HG02763 (cell line): Measurements from ENCODE around the gene SRRM3.
"Not testable (repeated sequence)": the region's sequence is repeated elsewhere in the genome, so short reads cannot be mapped to it uniquely, and the experiment has no call there.

ENCODE experiments used
- ATAC-seq: cut with Tn5 transposase; IDR thresholded peaks from one replicate; pipeline ENCODE4 v1.9.1; 2021; ENCODE audit warnings: mild to moderate bottlenecking, moderate library complexity; ENCODE audit not compliant: unreplicated experiment

SRRM3 gene

DNA sequence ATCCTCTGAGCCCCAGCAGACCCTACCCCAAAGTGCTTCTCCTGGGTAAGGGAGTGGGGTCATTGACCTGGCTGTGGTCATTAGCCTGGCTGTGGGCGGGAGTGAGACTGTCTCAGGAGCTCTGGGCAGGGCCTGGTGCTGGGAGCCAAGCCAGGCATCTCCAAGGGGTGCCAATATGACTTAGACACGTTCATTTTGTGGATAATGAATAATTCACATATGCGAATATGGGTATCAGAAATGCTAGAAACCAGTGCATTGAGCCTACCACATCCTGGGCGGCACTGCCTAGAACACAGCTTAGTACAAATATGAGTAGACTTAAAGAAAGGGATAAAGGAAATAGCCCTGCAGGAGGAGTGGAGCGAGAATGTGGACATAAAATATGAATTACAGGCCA, 14.4 kb upstream of the SRRM3 start:
- ATAC-seq = no peak

- no peak for ATAC-seq
Observed at GRCh38 chr7:76189276-76189675, 12.4 kb upstream of the SRRM3 start.

DNA sequence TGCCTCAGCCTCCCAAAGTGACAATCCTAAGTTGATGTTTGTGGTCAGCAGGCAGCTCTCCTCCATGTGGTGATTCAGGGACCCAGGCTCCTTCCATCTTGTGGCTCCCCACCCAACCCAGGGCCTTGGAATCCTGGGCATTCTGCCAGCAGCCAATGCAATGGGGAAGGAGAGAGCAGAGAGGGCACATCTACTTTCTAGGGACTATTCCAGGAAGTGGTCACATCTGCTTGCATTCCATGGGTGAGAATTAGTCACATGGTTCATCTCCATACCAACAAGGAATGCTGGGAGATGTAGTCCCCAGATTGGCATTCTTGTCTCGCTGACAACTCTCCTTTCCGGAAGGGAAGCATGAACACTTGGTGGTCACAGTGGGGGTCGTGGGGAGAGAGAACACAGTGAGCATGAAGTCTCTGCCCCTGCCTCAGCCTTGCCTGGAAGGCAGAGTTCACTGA, 9.9 kb upstream of the SRRM3 start:
- ATAC-seq = no peak

DNA sequence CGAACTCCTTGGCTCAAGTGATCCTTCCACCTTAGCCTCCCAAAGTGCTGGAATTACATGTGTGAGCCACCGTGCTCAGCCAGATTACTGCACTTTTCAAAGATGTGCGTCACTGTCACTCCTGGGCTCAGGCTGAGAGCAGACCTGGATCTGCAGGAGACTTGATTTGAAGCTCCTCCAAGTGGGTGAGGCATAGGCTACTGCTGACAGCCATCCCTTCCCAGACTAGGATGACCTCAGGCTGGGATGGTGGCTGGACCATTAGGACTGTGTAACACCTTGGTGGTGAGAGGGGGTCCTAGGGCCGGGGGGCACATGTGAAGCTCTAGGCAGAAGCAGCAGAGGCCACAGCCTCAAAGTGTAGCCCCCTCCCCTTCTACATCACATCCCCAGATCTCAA, 8.2 kb upstream of the SRRM3 start:
- ATAC-seq = no peak

GRCh38 chr7:76193883-76194282, 7.8 kb upstream of the SRRM3 start:
- ATAC-seq = no peak

DNA sequence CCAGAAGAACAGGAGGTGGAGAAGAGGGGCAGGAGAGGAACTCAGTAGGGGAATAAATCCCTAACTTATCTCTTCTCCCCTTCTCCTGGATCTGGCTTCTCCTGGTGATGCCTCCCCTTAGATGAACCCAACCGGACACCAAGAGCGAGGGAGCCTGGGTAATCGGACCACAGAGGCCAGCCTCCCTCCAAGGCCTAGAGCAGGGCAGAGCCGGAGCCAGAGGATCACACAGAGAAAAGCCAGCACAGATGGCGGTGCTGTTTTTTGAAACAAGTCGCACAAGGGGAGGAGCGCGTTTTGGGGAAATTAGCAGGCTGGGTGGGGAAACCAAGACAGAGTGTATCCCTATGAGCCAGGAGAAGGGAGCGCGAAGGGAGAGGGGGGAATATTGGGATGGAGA, 4.9 kb upstream of the SRRM3 start:
- ATAC-seq = no peak

GRCh38 chr7:76198202-76198601, 3.5 kb upstream of the SRRM3 start:
- ATAC-seq = no peak

DNA sequence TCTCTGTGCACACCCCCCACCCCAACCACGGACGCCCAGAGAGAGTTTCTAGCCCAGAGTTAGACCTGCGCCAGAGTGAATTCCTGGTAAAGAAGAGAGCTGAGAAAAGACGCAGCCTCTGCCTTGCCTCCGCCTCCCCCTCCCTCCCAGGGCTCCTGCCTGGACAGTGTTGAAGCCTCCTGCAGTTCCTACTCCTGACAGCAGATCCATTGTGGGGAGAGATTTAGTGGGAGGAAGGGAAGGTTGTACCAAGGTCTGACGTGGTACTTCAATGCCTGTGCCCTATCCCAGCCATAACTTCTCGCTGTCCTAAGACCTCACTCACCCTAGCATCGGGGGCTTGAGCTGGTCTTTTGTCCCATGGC, 952 bp downstream of the SRRM3 start:
- no peak for ATAC-seq

GRCh38 chr7:76204147-76204546, 2.5 kb downstream of the SRRM3 start:
- no peak for ATAC-seq

GRCh38 chr7:76206633-76207032, 4.9 kb downstream of the SRRM3 start:
- no peak for ATAC-seq

DNA sequence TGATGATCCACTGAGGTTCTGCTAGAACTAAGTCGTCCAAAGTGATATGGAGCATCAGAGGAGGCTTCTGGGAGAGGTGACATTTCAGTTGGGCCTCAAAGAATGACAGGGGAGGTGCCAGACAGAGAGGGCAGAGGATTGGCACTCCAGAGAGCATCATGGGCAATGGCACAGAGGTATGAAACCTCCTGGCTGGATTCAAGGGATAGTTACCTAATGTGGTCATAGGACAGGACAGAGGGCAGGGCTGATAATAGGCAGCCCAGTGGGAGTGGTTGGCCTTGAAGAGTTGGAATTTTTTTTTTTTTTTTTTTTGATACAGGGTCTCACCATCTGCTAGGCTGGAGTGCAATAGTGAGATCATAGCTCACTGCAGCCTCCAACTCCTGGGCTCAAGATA, 7.6 kb downstream of the SRRM3 start:
- ATAC-seq = no peak

- no peak for ATAC-seq
Observed at GRCh38 chr7:76211216-76211615, 9.5 kb downstream of the SRRM3 start.

DNA sequence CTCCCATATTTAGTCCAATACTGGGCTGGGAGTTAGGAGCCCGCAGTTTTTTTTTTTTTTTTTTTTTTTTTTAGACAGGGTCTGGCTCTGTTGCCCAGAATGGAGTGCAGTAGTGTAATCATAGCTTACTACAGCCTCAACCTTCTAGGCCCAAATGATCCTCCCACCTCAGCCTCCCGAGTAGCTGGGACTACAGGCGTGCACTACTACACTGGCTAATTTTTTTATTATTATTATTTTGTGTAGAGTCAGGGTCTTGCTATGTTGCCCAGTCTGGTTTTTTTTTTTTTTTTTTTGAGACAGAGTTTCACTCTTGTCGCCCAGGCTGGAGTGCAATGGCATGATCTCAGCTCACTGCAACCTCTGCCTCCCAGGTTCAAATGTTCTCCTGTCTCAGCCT, 13.7 kb downstream of the SRRM3 start:
- not testable (repeated sequence) for ATAC-seq

- ATAC-seq = no peak
Observed at GRCh38 chr7:76216381-76217082, 14.8 kb downstream of the SRRM3 start.

- ATAC-seq = no peak
Observed at GRCh38 chr7:76217942-76218566, 16.4 kb downstream of the SRRM3 start.

- no peak for ATAC-seq
Observed at GRCh38 chr7:76220185-76221057, 18.7 kb downstream of the SRRM3 start.

GRCh38 chr7:76222333-76222732, 20.6 kb downstream of the SRRM3 start:
- no peak for ATAC-seq

- ATAC-seq = no peak
Observed at GRCh38 chr7:76222839-76223238, 21.1 kb downstream of the SRRM3 start.

GRCh38 chr7:76223286-76223972, 21.7 kb downstream of the SRRM3 start:
- no peak for ATAC-seq

DNA sequence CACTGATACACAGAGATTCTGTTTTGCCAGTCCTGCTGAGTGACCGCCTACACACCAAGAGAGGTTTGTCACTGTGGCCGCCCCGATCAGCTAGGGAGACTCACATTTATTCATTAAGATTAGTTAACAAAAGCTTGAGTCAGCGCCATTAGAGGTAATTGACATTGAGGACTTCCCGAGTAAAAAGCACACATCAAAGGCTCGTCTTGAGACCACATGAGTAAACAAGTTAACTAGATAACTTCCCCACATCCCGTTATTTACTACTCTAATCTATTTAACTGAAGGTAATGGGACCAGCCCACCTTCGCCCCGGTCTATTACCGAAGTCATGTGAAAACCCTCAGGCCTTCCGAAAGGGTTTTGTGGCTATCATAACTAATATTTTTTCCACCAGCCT, 23.0 kb downstream of the SRRM3 start:
- no peak for ATAC-seq

DNA sequence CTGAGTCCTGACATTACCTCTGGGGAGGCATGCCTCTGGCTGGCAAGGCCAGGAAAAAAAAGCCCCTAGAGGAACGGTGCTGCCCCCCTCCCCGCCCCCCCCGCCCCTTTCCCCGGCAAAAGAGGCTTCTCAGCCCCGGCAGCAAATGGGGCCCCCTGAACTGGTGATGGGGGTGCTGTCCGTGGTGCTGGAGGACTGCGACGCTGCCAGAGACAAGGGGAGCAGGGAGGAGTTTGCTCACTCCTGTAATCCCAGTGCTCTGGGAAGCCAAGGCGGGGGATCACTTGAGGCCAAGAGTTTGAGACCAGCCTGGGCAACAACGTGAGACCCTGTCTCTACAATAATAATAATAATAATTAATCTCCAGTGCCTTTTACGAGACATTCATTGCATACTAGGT, 23.7 kb downstream of the SRRM3 start:
- no peak for ATAC-seq
